Stimulated activated CD8-positive, alpha-beta memory T cell treated with anti-CD3 and anti-CD28 coated beads, Interleukin-4, amount 100 ng/mL, for 48 hours (primary cell): ENCODE measurements around the gene RALGAPA2.

Experiments
- DNase-seq: peaks from one replicate; pipeline ENCODE4 v3.0.0-alpha.2; 2020

The RALGAPA2 gene

DNA sequence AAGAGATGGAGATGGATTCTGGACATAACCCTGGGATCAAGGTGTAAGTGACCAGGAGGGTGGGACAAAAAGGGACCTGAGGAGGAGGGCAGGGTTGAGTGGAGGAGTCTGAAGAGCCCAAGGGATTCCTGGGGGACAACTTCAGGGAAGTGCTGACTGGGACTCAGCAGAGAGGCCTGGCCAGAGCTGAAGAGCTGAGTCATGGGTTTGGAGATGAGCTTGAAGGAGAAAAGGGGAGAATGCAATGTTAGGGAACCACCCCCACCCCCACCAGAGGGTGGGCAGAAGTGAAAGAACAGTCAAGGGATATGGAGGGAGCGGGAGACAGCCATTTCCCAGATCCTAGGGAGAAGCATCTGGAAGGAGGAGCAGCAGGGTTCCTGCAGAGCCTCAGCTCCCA is 289.3 kb downstream of the RALGAPA2 start:
- no peak for DNase-seq

DNA sequence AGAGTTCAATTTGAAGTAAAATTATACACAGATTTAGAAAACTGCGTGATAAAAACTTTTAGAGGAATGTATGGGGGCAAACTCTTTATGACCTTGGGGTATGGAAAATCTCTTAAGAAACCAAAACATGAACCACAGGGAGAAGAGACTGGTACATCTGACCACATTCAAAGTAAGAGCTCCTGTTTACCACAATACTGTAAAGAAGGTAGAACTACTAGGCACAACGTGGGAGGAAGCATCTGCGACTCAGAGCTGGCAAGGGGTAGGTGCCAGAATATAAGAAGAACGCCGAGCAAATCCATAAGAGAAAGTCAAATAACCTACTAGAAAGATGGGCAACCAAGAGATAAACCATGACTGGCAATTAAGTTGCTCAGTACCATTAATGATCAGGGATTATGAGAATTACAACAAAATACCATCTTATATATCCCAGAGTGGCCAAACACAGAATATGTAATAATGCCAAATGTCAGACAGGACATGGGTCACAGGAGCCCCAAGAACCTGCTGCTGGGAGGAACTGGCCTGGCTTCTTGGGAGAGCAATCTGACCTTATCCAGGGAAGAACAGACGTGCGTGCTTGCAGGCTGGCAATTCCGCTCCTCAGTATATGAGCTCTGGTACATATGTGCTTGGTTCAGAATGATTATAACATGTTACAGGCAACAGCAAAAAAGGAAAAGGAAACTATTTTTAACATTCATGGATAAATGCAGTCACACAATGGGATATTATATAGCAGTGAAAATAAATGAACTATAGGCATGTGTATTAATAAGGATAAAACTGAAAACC is 294.4 kb downstream of the RALGAPA2 start:
- DNase-seq = no peak

DNA sequence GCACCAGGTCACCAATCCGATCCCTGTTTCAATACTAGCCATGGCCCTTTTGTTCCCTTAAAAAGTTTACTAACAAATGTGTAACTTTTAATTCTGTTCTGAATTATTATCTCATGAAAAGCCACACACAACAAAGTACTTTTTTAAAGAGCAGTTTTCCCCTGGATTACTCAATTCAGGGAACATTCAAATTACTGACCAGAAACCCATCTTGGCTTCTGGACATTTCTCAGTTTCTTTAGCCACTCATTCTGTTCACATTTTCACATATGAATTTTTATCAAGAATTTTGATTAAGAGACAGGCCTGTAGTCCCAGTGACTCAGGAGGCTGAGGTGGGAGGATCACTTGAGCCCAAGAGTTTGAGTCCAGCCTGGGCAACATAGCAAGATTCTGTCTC is 297.1 kb downstream of the RALGAPA2 start:
- no peak for DNase-seq

DNA sequence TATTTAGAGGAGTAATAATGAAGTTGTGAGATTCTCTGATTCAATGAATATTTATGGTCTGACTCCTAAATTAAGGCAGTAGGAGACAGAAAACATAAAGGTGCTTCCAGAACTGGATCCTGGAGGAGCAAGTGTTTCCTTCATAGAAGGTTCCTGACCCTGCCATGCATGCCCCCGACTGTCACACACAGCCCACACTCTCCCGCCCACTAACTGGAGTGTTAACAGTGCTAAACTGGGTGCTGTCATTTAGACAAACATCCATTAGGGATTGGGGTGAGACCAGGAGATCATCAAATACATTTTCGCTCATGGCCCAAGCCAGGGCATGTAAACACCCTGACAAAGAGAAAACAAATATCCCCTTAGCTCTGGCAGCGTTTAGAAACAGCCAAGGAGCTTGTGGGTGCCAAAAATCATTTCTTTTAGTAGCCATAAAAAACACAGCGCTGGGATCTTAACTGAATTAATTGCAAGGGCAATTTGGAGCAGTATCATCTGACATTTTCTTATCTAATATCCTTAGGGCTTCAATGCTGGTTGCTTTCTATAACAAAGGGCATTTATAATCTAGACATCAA is 297.7 kb downstream of the RALGAPA2 start:
- no peak for DNase-seq

DNA sequence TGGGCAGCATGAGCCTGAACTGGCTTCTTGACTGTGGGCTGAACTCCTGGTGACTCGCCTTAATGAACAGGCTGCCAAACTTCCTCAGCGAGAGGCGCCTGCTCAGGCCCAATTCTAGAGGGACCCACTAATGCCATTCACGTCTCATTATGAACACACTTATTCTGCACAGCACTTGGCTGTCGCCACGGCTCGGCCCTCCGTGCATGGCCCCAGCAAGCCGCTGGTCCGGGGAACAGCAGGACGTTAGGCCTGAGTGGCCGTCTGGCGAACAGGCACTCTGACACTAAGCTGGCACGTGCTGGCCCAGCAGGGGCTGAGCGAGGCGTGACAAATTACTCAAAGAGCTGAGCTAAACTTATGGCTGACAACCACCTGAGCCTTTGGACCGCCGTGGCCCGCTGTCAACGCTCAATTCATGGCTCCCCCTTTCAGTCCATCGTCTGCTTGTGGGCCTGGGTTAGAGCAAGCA is 298.6 kb downstream of the RALGAPA2 start:
- no peak for DNase-seq

DNA sequence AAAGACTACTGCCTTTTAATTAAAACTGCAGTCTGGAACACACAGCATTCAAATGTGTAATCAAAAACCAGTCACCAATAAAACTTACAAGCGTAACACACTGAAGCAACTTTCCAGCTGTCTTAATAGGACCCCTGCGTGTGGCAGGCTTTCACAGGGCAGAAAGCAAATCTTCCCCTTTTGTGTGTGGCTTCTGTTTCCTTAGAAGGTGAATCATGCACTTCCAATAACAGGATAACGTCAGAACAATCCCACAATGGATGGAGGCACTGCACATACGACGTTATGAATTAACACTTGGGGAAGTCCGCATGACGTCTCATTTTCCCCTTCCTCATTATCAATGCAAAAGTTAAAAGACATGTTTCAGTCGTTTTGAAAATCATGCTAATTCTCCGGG is 299.7 kb downstream of the RALGAPA2 start:
- peak; percentile 45 for DNase-seq

DNA sequence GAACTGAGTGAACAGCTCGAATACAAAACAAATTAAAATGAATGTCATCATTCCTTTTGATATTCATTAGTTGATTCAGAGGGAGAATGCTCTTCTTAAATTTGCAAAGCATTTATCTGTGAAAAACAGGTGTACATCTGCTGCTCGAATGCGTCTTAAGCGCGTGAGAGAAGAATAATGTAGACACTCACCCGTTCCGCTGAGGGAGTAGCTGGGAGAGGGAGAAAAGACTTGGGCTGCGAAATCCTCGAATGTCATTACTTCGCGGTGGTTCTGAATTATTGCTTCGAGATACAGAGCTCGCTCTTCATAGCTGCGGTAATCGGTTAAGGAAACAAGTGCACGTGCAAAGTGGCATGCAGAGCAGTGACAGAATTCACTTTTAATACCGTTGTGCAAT is 300.6 kb downstream of the RALGAPA2 start:
- DNase-seq = no peak

DNA sequence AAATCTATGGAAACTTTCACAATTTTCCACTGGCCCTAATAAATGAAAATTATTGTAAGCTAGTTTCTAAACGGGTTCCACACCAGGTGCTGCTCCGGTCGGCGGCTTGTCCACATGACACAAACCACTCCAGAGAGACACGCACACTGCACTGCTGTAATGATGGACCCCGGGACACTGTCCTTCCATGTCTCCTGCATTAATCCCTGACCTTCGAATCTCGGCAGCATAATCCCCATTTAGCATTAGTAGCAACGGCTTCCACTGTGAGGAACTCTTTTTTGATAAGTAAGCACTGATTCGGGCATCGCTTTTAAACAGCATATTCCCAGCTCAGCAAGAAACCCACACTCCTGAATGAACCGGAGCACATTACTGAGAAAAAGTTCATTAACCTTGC is 301.0 kb downstream of the RALGAPA2 start:
- DNase-seq = no peak

DNA sequence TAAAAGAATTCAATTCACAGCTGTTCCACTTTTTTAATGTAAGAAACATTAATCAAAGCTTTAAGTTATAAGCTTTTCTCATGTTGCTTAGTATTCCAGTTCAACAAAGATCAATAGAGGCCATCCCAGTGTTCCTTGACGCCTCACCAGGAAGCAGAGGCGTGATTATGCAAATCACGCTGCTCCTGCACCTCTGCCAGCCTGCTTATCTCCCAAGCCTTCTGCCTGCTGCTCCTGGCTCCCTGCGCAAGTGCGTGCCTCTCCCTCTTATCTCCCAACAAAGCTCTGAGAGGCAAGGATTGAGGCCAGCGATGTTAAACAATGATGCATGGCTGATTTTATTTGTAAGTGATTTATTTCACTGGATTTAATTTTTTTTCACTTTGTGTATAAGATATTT is 301.8 kb downstream of the RALGAPA2 start:
- no peak for DNase-seq

DNA sequence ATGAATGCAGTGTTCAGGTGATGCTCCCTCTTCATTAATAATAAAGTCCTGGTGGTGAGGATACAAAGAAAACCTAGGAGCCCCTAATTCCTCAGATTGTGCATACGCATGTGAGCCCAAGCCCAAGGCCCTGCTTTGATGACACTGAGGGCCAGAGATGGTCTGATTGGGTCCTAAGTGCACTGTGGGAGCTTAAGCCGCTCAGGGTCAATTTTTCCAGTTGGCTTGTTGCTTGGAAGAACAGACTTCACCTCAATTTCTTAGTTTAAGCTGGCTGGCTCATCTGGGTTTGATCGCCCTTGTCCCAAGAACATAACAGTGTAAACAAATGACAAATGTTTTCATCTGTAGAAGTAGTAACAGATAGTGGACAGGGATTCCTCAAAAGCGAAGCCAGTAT is 303.1 kb downstream of the RALGAPA2 start:
- no peak for DNase-seq

DNA sequence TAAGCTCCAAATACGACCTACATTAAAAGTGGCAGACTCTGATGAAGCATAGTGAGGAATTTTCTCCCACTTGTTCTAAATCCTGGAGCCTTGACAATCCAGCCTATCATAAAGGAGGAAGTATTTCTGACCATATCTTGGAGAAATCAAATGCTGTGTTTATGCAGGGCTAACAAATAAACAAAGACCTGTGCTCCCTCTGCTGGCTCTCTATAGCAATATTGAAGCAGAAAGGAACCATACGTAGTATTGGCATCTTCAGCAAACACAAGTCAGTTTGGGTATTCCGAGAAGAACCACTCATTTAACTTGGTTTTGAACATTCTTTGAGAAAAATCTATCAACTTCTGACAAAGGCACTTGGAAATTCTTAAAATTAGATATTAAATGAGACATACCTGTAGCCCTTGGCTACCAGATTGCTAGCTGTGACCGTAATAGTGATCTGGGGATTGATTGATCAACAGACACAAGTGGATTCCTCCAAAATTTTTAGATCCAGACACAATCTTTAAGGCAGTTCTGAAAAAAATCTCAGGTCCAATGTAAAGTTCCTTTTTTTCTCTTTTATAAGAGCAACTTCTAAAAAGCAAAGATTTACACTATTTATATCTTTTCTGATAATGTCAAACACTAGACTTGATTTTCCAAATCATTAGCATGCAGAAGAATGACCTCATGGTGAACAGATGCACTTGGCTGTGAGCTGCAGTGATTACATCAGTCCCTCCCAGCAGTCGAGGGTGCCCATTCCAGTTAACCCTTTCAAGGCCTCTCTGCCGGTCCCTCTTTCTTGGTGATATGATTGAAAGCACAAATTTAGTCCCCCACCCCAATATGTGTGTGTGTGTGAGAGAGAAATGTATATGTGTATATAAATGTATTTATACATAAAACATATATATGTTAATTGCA is 304.3 kb downstream of the RALGAPA2 start:
- DNase-seq = no peak

DNA sequence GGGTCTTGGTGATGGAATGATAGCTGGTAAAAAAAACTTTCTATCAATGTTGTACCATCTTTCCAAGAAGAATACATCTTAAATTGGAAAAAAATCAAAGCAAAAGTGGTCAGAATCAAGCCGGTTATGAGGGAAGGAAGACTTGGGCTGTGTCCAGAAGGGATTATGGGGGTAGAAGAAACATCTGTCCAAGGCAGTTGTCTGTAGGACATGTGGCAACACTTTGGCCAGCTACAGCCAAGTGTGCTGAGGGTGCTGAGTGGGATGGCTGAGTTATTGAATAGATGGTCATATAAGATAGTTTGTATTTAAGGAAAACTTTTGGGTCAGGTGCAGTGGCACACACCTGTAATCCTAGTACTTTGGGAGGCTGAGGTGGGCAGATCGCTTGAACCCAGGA is 306.1 kb downstream of the RALGAPA2 start:
- DNase-seq = no peak

DNA sequence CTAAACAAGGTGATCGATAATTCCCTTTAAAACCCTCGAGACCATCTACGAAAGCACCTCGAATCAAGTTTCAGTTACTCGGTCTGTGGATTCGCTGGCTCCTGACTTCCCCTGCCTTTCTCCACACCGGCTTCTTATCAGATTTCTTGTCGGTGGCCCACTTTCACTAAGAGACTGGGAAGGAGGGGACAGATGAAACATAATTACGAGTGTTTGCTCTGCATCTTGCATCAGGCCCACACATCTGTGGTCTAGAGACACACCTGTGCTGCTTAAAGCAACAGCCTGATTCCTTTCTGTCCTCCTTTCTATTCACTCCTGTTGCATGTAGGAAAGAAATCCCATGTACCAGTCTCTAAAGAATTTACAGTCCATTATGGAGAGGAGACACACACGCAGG is 306.8 kb downstream of the RALGAPA2 start:
- DNase-seq = no peak

DNA sequence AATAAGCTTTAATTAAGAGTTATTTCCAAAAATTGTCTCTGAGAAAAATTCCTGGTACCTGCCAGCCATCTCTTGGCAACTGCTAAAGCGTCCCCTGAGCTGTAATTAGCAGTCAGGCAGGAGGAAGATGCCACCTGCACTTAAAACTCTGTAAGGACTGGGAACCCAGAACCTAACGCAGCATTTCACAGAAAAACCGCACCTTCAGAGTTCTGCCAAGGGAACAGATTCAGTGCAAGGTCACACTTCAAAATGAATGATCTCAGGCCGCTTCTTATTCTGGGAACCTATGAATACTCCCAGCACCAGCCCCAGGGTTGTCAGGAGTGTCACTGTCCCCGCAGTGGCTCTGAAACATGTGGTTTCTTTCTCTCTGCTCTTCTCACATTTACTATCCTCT is 307.8 kb downstream of the RALGAPA2 start:
- DNase-seq = no peak

DNA sequence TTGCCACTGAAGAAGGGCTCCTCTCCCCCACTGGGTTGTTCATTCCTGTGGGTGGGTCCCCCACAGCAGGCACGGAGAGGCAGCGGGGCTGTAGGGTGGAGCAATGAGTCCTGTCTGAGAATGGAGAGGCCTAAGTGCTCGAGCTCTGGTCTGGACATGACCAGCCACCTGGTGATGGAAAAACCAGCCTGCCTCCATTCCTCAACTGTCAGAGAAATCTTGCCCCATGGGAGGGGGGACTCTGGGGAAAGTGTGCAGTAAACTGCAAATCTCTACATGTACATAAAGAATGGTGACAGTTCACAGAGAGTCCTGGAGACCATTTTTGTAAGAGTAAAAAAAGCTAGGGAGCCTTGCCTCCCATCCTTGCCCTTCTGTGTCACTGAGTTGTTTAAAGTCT is 310.5 kb downstream of the RALGAPA2 start:
- DNase-seq = no peak

DNA sequence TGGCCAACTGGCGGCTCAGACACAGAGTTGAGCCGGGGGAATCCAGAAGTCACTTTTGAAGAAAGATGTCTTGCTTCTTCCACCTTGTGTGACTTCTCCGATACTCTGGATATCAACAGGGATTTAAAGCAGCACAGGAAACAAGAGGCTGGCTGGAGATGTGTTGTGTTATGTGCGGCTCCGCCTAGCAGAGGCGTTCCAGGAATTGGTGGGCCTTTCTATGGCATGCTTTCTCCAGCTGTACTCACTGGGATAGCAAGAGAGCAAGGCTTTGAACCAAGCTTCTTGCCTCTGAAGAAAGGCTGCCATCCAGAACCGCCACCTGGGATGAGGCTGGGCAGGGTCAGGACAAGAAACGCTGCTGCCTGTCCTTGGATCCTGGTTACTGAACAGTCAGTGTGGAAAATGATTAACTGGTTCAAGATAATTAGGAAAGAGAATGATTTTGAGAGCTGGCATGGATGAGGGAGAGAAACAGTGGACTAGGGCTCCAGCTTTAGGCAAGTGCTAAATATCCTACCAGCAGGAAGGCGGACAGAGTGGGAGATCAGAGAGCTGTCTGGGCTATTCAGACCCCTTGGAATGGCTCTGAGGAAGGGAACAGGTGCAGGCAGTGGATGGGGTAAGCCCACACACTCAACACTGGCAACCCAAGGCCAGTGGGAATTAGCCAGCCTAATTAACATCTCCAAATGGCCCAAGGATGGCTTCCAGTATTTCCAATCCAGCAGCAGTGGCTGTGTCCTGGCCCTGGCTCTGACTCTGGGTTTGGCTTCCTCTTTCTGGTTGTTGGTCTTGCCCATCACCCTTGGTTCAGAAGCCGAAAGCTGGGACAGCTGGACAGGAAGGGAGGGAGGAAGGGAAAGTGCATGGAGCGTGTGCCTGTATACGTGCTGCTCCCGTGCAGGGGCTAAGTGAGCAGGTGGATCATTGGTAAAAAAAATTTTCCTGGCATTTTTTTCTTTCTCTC is 312.6 kb downstream of the RALGAPA2 start:
- no peak for DNase-seq

DNA sequence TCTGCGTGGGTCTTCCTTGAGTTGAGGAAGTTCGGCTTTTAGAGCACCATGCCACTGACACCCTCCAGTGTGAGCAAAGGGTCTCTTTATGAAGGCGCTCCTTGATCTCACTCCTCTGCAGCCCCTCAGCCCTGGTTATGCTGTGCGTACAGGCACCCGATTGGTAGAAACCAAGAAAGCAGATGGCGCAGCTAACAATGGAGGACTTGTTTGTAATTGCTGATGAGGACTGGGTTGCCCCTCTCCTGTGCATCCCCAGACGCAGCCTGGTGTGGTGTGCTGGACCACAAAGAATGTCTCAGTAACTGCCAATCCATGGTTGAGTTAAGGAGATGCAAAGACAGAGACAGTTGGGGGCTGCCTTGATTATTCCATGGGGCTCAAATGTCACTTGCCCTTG is 314.3 kb downstream of the RALGAPA2 start:
- DNase-seq = no peak

DNA sequence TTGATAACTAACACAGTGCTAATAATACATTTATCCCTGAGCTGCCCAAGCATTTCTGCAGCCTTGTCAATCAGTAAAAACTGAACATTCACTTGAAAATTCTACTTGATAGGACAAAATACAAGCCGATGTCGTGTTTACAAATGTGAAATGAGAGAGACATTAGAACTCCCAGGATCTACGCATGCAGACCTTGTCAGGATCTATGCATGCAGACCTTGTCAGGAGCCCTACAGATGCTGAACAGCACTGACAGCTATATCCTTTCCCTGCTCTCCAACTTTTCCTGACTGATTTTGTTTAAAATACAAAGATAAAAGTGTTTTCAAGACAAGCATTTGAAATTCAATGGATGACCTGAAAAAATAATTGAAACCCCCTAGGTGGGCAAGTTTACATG is 315.6 kb downstream of the RALGAPA2 start:
- no peak for DNase-seq

DNA sequence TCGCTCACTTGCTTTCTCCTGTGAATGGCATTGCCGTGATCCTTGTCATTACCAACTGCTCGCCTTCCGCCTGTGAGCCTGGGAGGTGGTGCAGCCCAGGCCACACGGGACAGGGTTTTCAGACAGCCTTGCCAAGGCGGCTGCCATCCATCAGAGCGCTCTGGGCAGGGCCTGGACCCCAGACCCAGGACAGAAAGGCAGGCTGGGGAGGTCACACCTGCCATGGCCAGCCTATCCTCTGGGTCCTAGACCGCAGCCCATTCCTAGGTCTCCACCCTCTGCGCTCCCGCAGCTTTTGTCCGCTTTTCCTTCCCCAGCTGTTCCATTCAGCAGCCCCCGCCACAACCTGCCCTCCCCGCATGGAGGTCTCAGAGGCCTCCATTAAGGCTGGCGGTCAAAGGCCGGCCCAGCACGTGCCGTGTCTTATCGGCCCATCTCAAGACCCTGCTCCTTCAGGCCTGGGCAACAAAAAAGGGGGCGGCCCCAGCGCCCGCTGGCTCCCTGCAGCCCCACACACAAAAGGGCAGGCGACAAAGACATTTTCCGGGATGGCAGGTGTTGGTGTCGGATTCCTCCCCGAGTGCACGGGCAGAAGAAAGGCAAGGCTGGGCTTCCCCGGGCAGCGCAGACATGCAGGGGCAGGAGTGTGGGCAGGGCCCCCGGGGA is 316.4 kb downstream of the RALGAPA2 start:
- DNase-seq = no peak

DNA sequence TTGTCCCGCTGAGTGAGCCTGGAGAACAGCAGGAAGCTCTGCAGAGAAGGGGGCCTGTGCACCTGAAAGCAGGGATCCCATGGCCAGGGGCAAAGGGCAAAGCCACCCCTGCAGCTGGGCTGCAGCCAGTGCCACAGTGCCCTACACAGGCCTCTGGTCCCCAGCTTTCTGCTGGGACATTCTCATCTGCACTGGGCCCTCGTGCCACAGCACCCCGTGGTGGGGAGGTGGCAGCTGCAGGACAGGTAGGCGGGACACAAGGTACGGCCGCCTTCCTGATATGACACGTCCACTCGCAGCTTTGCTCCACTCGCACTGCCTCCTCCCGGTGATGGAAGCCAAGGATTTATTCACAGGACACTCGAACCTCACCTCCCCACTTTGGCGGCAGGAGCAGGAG is 317.4 kb downstream of the RALGAPA2 start:
- no peak for DNase-seq

DNA sequence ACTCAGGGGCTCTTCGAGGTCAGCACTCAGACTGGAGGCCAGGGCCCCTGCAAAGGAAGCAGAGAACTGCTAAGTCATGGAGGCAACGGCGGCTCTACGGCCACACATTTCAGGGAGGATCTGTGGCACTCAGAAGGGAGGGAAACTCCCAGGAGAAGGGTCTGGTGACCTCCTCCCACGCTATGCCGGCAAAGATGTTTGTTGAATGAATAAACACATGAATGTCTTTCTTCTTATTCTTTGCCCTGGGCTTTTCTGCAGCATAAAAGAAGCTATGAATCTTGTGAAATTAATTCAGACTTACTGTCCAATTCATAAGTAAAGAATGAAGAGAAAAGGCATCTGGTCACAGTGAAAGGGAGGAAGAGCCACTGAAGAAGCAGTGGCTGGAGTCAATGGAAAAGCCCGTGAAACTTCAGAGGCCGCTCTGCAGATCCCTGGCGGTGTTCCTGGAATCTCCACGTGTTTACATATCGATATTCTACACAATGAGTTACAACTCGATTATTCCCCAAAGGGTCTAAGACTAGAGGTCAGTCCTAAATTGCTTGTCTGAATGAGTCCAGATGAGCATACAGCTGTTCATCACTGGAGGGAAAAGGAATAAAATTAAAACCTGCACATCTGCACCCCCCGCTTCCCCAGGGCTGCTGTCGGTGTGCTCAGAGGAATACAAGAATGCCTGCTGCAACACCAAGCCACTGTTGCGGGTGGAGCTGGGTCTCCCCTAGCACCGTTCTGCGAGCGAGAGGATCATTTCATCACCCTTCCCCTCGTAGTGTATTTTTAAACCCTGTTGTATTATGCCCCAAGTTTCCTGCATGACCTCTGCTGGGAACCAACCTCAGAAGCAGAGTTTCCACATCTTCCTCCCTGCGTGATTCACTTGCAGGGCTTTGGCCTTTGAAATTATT is 319.0 kb downstream of the RALGAPA2 start:
- no peak for DNase-seq
